ENCODE data around the gene SH3GLB1. TPM values are rescaled to one million over a fixed set of nuclear protein-coding genes. Genes with fewer than 3 reads are reported as not detected.

The SH3GLB1 gene
- total and polyA plus RNA-seq, 2 of the 8 experiments (the other 6 are each of a cell fraction or from before 2014, with no cell fraction given), result 7.7 to 43.1 TPM

- WGBS, 2 experiments (ENCODE audit: extremely low coverage in 1 of 2, insufficient coverage in 1 of 2, insufficient read length in 1 of 2, insufficient replicate concordance in 2 of 2, low coverage in 1 of 2, low lambda C conversion rate in 2 of 2, missing lambda C conversion rate in 1 of 2), result 1% methylated on average over 15 of the region's 41 CpGs; no CpG with 5 or more reads in 1 of the 2 experiments
- H3K9ac ChIP-seq (replicated peaks in 1 of 4; ENCODE audit: extremely low read depth in 1 of 4, low read depth in 3 of 4, low read length in 3 of 4), result peak overlapping the region; percentile 78 to 84 (median 80)
- peaks cover 0 to 7% (median 3%) of the 10 kb centered on the region in 4 experiments; a peak in 4 of 7 replicates for H3K4me1 ChIP-seq (replicated peaks in 1 of 4; ENCODE audit: control insufficient read depth in 3 of 4, insufficient read depth in 4 of 4, low read length in 3 of 4)
- peak overlapping the region; percentile 61; the same call in 1 of the 2 replicates for H2AFZ ChIP-seq (ENCODE audit: low read length)
- H3K27ac ChIP-seq (ENCODE audit: low read depth, low read length), result peak overlapping the region; percentile 84; the same call in 1 of the 2 replicates
- peak overlapping the region; percentile 96 for H4K8ac ChIP-seq (ENCODE audit: extremely low read depth, insufficient read depth, low read length)
- peaks cover 0 to 38% of the 10 kb centered on the region in 2 experiments; a peak in 2 of 4 replicates for H3K79me2 ChIP-seq (ENCODE audit: control insufficient read depth in 1 of 2, insufficient read depth in 2 of 2, low read length in 2 of 2)
- H2BK20ac ChIP-seq (ENCODE audit: low read length), result no peak overlapping the region
- H2BK12ac ChIP-seq (ENCODE audit: low read depth, low read length), result no peak overlapping the region
- no peak overlapping the region for H2BK15ac ChIP-seq (ENCODE audit: low read length)
- peak overlapping the region; percentile 70 to 83 (median 82) for H3K4me3 ChIP-seq (ENCODE audit: extremely low read depth in 1 of 4, insufficient read depth in 2 of 4, low read depth in 3 of 4, low read length in 4 of 4)
- peak overlapping the region; percentile 87 for H4K5ac ChIP-seq (ENCODE audit: insufficient read length, low read depth, low read length)
- H3K56ac ChIP-seq (replicated peaks; ENCODE audit: insufficient read length, low read depth, low read length), result peak overlapping the region; percentile 28
- no peak overlapping the region for H4K91ac ChIP-seq (replicated peaks; ENCODE audit: insufficient read length, low read length)
- no peaks in the 10 kb centered on the region; a peak in 1 of 7 replicates for H3K27me3 ChIP-seq (replicated peaks in 1 of 4; ENCODE audit: control insufficient read depth in 3 of 4, extremely low read depth in 1 of 4, insufficient read depth in 3 of 4, low read length in 3 of 4)
- peak overlapping the region; percentile 92 for H2BK5ac ChIP-seq (ENCODE audit: low read depth, low read length)
- peaks cover 10% of the 10 kb centered on the region for H3K23me2 ChIP-seq (ENCODE audit: low read depth, low read length)
- no peak overlapping the region for H3K23ac ChIP-seq (ENCODE audit: insufficient read length)
- H3K9me3 ChIP-seq (ENCODE audit: insufficient read depth in 2 of 2, low read depth in 1 of 2, low read length in 1 of 2), result no peaks in the 10 kb centered on the region
- ChIA-PET POLR2A (ENCODE audit: partially characterized antibody) (interaction anchor here (0.8 to 2.5 kb wide), 12 partner anchors 10 to 233 kb away, joined by 3 to 8 read pairs (median 5); partner anchors contain the start of genes HS2ST1 and SELENOF), CTCF (ENCODE audit: partially characterized antibody) (interaction anchor here (0.6 to 4.9 kb wide), 26 partner anchors 9 to 418 kb away, joined by 3 to 38 read pairs (median 4); no protein-coding TSS in a partner anchor)
- H3K79me1 ChIP-seq (ENCODE audit: low read depth, low read length), result no peaks in the 10 kb centered on the region
- peak overlapping the region; percentile 84 for H3K4ac ChIP-seq (replicated peaks; ENCODE audit: insufficient read length, low read depth, low read length)
- H2AK5ac ChIP-seq (ENCODE audit: low read depth, low read length), result no peak overlapping the region
- peak overlapping the region; percentile 76 for H3K18ac ChIP-seq (ENCODE audit: extremely low read depth, low read length)
- no peak overlapping the region for H2BK120ac ChIP-seq (replicated peaks; ENCODE audit: low read depth, low read length)
- H3K14ac ChIP-seq (ENCODE audit: insufficient read length), result no peak overlapping the region
- no peak for FAIRE-seq
- no peaks in the 10 kb centered on the region for H3K36me3 ChIP-seq (ENCODE audit: control insufficient read depth in 2 of 4, insufficient read depth in 4 of 4, low read length in 3 of 4)
- peak; percentile 2 to 74 for DNase-seq (ENCODE audit: low read depth in 1 of 2, low spot score in 2 of 2)
- H3K4me2 ChIP-seq (ENCODE audit: insufficient read depth in 1 of 2, low read depth in 2 of 2, low read length in 2 of 2), result peak overlapping the region; percentile 89 to 93
- no peaks in the 10 kb centered on the region for H4K20me1 ChIP-seq (replicated peaks in 1 of 2; ENCODE audit: control insufficient read depth in 1 of 2, insufficient read depth in 2 of 2, low read length in 2 of 2)
- TF ChIP-seq TCF12 (IDR thresholded peaks at IDR 0.05; ENCODE audit: low read depth, low read length) (no peak), CBX5 (IDR thresholded peaks at IDR 0.05; ENCODE audit: low read depth, low read length) (no peak), ZNF274 (IDR thresholded peaks at IDR 0.05; ENCODE audit: borderline replicate concordance, extremely low read depth, low read length) (no peak), CTCF (IDR thresholded peaks at IDR 0.05; ENCODE audit: control extremely low read depth in 1 of 3, insufficient read depth in 1 of 3, low read depth in 1 of 3, low read length in 3 of 3) (no peak), CTBP2 (IDR thresholded peaks at IDR 0.05; ENCODE audit: borderline replicate concordance, insufficient read depth, insufficient read length, low read length) (peak; percentile 66), SP2 (IDR thresholded peaks at IDR 0.05; ENCODE audit: low read length) (no peak), CEBPB (IDR thresholded peaks at IDR 0.05; ENCODE audit: low read depth, low read length) (no peak), SIRT6 (IDR thresholded peaks at IDR 0.05; ENCODE audit: low read length) (no peak), MAX (IDR thresholded peaks at IDR 0.05) (no peak)
Measured at GRCh38 chr1:86704972-86705664, 742 bp downstream of the SH3GLB1 start.
